Ovary (tissue), 9 donors: ENCODE measurements around the gene TRDMT1. TPM values are rescaled to one million over a fixed set of nuclear protein-coding genes. Genes with fewer than 3 reads are reported as not detected.

Experiments
- DNase-seq, 5 donors: peaks; one replicate each; pipeline ENCODE4 v3.0.0-alpha.2; 2019 to 2020
- H3K27ac ChIP-seq, 2 donors: fragments of 200-600 bp; one replicate each; pipeline versions ENCODE4 v1.5.1 to v1.8.0; 2019 to 2022
- H3K27me3 ChIP-seq: fragments of 200-600 bp; one replicate; pipeline ENCODE4 v1.8.0; 2022
- H3K36me3 ChIP-seq: fragments of 200-600 bp; sonication (generic); one replicate; pipeline ENCODE4 v1.5.1; 2019
- H3K4me1 ChIP-seq: one replicate; pipeline ENCODE4 v1.8.1; 2013; ENCODE audit warnings: mild to moderate bottlenecking, moderate library complexity; ENCODE audit not compliant: insufficient read depth
- H3K4me3 ChIP-seq: fragments of 200-600 bp; sonication (generic); one replicate; pipeline ENCODE4 v1.5.1; 2017
- H3K9me3 ChIP-seq, 2 donors: fragments of 200-600 bp in 1 of 2; sonication (generic) in 1 of 2; one replicate each; pipeline versions ENCODE4 v1.5.1 to v1.8.1; 2013 to 2019; ENCODE audit warnings: mild to moderate bottlenecking in 1 of 2, moderate library complexity in 1 of 2
- EP300 ChIP-seq: sonication (generic); formaldehyde crosslinking; IDR thresholded peaks from one replicate; pipeline ENCODE4 v1.6.1; 2017; ENCODE audit warnings: antibody characterized with exemption
- POLR2A ChIP-seq: fragments of 450-650 bp; IDR thresholded peaks from one replicate; pipeline ENCODE4 v1.6.1; 2017; ENCODE audit warnings: antibody characterized with exemption, mild to moderate bottlenecking, moderate library complexity
- WGBS, 3 donors: extraction: QIAGEN DNeasy Blood & Tissue Kit in 1 of 3; methylation state at CpG; one replicate each; pipeline versions ENCODE4 v1.1.5 to v1.1.7; 2013 to 2017; 5-methylcytosine and 5-hydroxymethylcytosine counted together
- intact Hi-C, 4 donors: fragments of 100-400 bp; cut with DNase I; formaldehyde crosslinking; loops; one replicate each; pipeline versions ENCODE4 v1.11.0 to v1.15.1; 2022 to 2023
- polyA plus RNA-seq, 2 donors: library from polyadenylated mRNA; stranded (reverse); fragments of 200-250 nt in 1 of 2; fragments of 350-450 nt in 1 of 2; fragmentation: Illumina TruSeq in 1 of 2; extraction: RNeasy Lipid Tissue Mini Kit (QIAGEN cat#74804) in 1 of 2; gene quantifications; one replicate each; pipeline ENCODE4 v1.2.3, GENCODE V29; 2013 to 2014
- total RNA-seq, 7 donors: library from RNA; depleted of rRNA in 2 of 7; stranded (reverse); fragments of >200 nt in 2 of 7; fragmentation: NEBNext Ultra II Directional in 3 of 7; extraction: Animal tissue kit (Norgen Biotek cat#: 25700) in 3 of 7; gene quantifications; one replicate each; pipeline versions ENCODE4 v1.1.0 to v1.2.4, GENCODE V29; 2016 to 2023
- TF ChIP-seq, protein P1 (sequence below), 3 donors: fragments of 450-650 bp in 2 of 3; fragments of 200-600 bp in 1 of 3; IDR thresholded peaks; one replicate each; pipeline versions ENCODE4 v1.5.1 to v1.8.0; 2016 to 2022; ENCODE audit warnings: antibody characterized with exemption in 3 of 3, mild to moderate bottlenecking in 1 of 3
- donor health status: DM: no; HTN: no; CAD: no; lungs with moderate emphysema.
- donor health status: DM: no; HTN: no; CAD: no.
- donor health status: Bipolar disorder and iron deficiency.
- donor health status: DM: yes; HTN: yes; CAD: no.
- donor health status: DM: no; HTN: no; CAD: no.
- donor health status: DM: yes; HTN: yes; CAD: no.

Gene TRDMT1
- total and polyA plus RNA-seq, 9 donors, result 3.2 to 24.3 (median 15.9) TPM

DNA sequence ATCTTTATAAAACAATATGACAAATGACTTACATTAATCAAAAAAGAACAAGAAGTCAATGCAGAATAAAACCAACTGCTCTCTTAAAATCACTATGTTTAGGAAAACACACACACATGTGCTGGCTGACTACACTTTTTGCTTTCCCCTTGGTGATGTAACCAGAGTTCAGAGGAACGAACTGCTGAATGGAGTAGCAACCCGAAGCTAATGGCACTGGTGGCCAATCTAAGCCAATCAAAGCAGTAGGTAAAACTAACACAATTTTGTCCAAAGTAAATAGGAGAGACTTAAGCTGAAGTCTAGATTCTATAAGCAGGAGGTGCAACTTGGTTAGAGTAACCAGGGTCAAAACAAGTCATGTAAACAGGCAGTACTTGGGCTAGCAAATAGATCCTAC lies 38.6 kb downstream of the TRDMT1 start:
- Histone ChIP-seq H3K36me3 (no peaks in the 10 kb centered on the region), H3K27ac (no peak overlapping the region), H3K4me3 (no peak overlapping the region), H3K4me1 (no peaks in the 10 kb centered on the region), H3K9me3 (no peaks in the 10 kb centered on the region), H3K27me3 (no peaks in the 10 kb centered on the region)
- no peak for DNase-seq
- intact Hi-C loops, result no loop called here
- 73 to 80% (median 78%) methylated on average over 2 of the region's 2 CpGs for WGBS, 3 donors
- TF ChIP-seq, protein P1, sequence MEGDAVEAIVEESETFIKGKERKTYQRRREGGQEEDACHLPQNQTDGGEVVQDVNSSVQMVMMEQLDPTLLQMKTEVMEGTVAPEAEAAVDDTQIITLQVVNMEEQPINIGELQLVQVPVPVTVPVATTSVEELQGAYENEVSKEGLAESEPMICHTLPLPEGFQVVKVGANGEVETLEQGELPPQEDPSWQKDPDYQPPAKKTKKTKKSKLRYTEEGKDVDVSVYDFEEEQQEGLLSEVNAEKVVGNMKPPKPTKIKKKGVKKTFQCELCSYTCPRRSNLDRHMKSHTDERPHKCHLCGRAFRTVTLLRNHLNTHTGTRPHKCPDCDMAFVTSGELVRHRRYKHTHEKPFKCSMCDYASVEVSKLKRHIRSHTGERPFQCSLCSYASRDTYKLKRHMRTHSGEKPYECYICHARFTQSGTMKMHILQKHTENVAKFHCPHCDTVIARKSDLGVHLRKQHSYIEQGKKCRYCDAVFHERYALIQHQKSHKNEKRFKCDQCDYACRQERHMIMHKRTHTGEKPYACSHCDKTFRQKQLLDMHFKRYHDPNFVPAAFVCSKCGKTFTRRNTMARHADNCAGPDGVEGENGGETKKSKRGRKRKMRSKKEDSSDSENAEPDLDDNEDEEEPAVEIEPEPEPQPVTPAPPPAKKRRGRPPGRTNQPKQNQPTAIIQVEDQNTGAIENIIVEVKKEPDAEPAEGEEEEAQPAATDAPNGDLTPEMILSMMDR (IDR thresholded peaks at IDR 0.05), result no peak
- TF ChIP-seq POLR2A (no peak), EP300 (no peak)

DNA sequence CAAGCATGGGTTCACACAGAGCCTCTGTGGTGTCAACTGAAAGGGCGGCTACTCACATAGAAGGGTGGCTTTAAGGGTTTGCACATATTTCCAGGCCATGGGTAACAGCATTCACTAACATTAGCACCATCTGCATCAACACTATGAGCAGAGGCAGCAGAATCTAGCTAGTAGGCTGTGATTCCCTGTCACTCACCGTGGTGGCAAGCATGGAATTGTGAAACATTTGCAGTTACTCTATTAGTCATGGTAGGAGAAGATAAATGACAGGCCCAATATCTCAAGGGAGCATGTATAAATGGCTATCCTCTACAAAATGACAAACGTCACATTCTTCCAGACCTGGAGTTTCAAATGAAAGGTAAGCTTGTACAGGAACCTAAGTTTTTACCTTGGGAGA lies 39.7 kb downstream of the TRDMT1 start:
- Histone ChIP-seq H3K36me3 (no peaks in the 10 kb centered on the region), H3K4me3 (no peak overlapping the region), H3K4me1 (no peaks in the 10 kb centered on the region), H3K9me3 (no peaks in the 10 kb centered on the region), H3K27ac (no peak overlapping the region), H3K27me3 (no peaks in the 10 kb centered on the region)
- no peak for DNase-seq
- 63 to 67% (median 65%) methylated on average over 3 of the region's 3 CpGs for WGBS, 3 donors
- TF ChIP-seq, protein P1 (IDR thresholded peaks at IDR 0.05), result no peak
- TF ChIP-seq EP300 (no peak), POLR2A (no peak)
- intact Hi-C loops, result no loop called here

DNA sequence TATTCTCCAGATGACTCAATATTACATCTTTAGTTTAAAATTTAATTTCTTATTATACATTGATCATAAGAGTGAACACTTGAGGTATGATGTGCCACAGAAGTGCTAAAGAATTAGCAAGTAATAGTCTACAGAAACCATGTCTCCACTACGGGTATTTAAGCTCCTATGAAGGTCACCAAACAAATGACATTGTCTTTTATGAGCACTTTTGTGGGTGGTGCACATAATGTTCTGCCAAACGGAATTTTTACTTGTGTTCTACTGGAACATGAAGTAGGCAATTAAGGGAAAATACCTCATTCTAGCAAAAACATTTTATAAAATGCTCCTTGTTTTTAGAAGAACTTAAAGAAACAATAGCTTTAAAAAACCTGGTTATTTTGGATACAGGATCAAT lies 44.4 kb downstream of the TRDMT1 start:
- Histone ChIP-seq H3K4me3 (no peak overlapping the region), H3K4me1 (no peaks in the 10 kb centered on the region), H3K36me3 (no peaks in the 10 kb centered on the region), H3K27ac (no peak overlapping the region), H3K9me3 (no peaks in the 10 kb centered on the region), H3K27me3 (no peaks in the 10 kb centered on the region)
- intact Hi-C loops, result no loop called here
- TF ChIP-seq EP300, result no peak
- TF ChIP-seq, protein P1 (IDR thresholded peaks at IDR 0.05), result no peak
- TF ChIP-seq POLR2A, result no peak
- no peak for DNase-seq
- 51 to 75% (median 67%) methylated on average over 2 of the region's 2 CpGs for WGBS, 3 donors

DNA sequence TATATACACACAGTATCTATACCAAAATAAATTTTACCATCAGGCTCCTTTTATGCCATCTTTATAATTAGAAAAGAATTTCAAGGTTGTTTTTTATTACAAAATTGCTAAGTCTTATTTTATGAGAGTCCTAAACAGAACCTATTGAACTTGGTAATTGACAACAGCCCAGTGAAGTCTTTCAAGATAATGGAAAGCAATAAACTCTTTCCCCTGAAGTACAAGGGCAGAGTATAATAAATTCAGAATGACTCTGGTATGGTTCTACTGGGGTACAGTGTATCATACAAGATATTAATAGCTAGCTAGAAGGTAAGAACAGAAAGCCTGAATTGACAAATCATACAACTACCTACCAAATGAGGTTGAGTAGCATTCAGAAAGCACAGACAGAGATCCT lies 45.6 kb downstream of the TRDMT1 start:
- H3K27ac ChIP-seq, result no peak overlapping the region
- intact Hi-C loops, result no loop called here

More for the DNA sequence above, 45.6 kb downstream of the TRDMT1 start:
- H3K4me1 ChIP-seq, result peaks cover 2% of the 10 kb centered on the region
- no peaks in the 10 kb centered on the region for H3K9me3 ChIP-seq
- no peaks in the 10 kb centered on the region for H3K36me3 ChIP-seq
- TF ChIP-seq, protein P1 (IDR thresholded peaks at IDR 0.05), result no peak
- TF ChIP-seq EP300, result no peak
- no peak for TF ChIP-seq POLR2A
- DNase-seq, result no peak
- H3K4me3 ChIP-seq, result no peak overlapping the region
- no peaks in the 10 kb centered on the region for H3K27me3 ChIP-seq
